Subcutaneous abdominal adipose tissue (tissue), 5 donors: Measurements from ENCODE around the gene SSBP3.

Experiments
- H3K27ac ChIP-seq: one replicate; pipeline ENCODE4 v1.7.0; 2013; ENCODE audit warnings: low read depth, mild to moderate bottlenecking, inconsistent platforms, low read length, moderate library complexity
- H3K27me3 ChIP-seq, 5 donors: one replicate each; pipeline ENCODE4 v1.7.0; 2013; ENCODE audit warnings: low read length in 5 of 5, inconsistent platforms in 1 of 5; ENCODE audit not compliant: control insufficient read depth in 5 of 5, insufficient read depth in 4 of 5
- H3K36me3 ChIP-seq, 5 donors: one replicate each; pipeline ENCODE4 v1.7.0; 2013; ENCODE audit warnings: low read length in 5 of 5; ENCODE audit not compliant: control insufficient read depth in 5 of 5, insufficient read depth in 5 of 5
- H3K4me1 ChIP-seq, 5 donors: one replicate each; pipeline ENCODE4 v1.7.0; 2013; ENCODE audit warnings: low read length in 5 of 5, mild to moderate bottlenecking in 3 of 5, moderate library complexity in 1 of 5; ENCODE audit not compliant: control insufficient read depth in 5 of 5, insufficient read depth in 5 of 5
- H3K4me3 ChIP-seq, 5 donors: one replicate each; pipeline ENCODE4 v1.7.0; 2013; ENCODE audit warnings: low read length in 5 of 5, low read depth in 1 of 5
- H3K9ac ChIP-seq, 5 donors: one replicate each; pipeline ENCODE4 v1.7.0; 2013; ENCODE audit warnings: low read length in 5 of 5, mild to moderate bottlenecking in 4 of 5, moderate library complexity in 3 of 5
- H3K9me3 ChIP-seq, 5 donors: one replicate each; pipeline ENCODE4 v1.7.0; 2013; ENCODE audit warnings: low read length in 5 of 5; ENCODE audit not compliant: control insufficient read depth in 5 of 5
- donor health status: healthy.
- donor health status: healthy.
- donor health status: healthy.
- donor health status: healthy.
- donor health status: healthy.

The SSBP3 gene

DNA sequence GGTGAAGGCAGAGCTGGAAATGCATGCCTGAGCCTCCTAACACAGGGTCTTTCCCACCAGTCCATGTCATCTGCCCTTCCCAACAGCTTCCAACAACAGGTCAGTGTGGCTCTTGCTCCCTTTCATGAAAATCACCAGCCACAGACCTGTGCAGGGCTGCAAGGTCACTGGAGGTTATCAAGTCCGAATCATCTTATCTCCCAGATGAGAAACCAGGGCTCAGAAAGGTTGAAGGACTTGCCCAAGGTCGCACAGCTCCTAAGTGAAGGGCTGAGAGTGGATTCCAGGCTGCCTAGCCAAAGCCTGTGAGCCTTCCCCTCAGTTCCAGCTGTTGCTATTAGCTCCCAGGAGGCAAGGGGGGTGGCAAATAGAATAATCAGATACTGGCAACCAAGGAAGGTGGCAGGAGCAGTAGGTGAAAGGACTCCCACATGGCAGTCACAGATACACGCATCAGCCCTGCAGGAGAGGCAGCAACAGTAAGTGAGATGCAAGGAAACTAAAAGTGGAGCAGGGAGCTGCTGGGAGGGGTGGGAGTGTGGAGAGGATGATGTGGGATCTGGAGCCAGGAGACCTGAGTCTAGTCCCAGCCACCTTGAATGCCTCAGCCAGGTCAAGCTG is 74.2 kb downstream of the SSBP3 start:
- Histone ChIP-seq H3K36me3 (peaks cover 0 to 6% (median 0%) of the 10 kb centered on the region in 5 donors), H3K4me3 (no peak overlapping the region), H3K4me1 (peaks cover 31 to 96% (median 87%) of the 10 kb centered on the region in 5 donors), H3K9me3 (no peaks in the 10 kb centered on the region), H3K9ac (no peak overlapping the region), H3K27ac (peak overlapping the region; percentile 23), H3K27me3 (no peaks in the 10 kb centered on the region)

DNA sequence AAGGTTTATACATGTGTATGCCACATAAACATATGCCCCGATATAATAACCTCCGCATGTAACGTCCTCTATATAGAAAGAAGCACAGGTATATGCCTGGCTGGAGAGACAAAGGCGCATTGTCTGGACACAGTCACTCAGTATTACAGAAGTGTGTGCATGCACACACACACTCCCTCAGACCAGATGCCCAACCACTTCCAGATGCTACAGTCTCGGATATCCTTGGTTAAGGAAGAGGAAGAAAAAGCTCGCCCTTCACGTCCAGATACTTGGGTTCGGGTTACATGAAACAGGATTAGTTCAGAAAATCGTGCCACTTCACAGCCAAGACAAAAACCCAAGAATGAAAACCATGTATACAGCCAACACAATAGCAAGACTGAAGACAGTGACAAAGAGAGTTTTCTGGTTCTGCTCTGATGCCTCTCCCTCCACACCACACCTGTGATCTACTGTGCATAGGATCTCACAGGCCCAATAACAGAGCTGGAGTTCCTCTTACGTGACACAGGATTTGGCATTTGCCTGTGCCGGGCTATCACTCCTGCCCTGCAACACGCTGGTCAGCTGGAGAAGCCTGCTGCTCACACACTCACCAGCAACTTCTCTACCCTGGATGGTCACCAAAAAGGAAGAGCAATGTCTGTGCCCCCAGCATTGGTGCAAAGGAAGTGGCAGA is 75.0 kb downstream of the SSBP3 start:
- no peaks in the 10 kb centered on the region for H3K9me3 ChIP-seq
- H3K9ac ChIP-seq: peak overlapping the region in 1 of 5 donors; percentile 23
- no peaks in the 10 kb centered on the region for H3K27me3 ChIP-seq
- no peak overlapping the region for H3K4me3 ChIP-seq
- peak overlapping the region; percentile 23 for H3K27ac ChIP-seq
- peaks cover 31 to 96% (median 90%) of the 10 kb centered on the region in 5 donors for H3K4me1 ChIP-seq
- H3K36me3 ChIP-seq: peaks cover 0 to 6% (median 0%) of the 10 kb centered on the region in 5 donors

DNA sequence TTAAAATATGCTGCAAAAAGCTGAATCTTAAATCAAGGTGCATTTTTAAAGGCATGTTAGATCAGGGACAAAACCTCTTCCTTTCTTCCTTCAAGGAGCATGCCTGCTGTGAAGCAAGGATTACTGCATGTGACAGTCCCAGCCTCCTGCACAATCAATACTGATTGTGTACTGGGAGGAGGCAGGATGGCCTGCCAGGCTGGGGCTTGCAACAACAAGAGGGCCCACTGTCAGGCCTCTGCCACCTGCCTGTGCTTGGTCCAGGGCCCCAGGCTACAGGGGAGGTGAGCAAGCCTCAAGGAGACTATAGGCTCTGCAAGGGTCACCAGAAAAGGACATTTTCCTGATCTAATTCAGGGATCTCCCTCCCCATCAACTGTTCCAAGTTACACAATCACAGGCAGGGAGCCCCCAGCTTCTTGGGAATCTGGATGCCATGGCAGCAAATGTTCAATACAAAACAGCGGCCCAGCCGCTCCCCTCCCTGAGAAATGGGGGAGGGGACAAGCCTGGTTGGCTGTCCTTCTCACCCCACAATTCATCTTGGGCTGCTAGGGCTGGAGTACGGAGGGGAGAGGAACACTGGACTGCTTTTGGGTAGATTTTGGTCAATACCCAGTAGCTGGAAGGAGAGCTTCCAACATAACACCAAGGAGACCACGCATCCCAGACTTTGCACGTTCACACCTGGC is 76.7 kb downstream of the SSBP3 start:
- Histone ChIP-seq H3K9me3 (no peaks in the 10 kb centered on the region), H3K4me1 (peaks cover 25 to 90% (median 85%) of the 10 kb centered on the region in 5 donors), H3K9ac (no peak overlapping the region), H3K4me3 (no peak overlapping the region), H3K27me3 (no peaks in the 10 kb centered on the region), H3K36me3 (peaks cover 0 to 6% (median 0%) of the 10 kb centered on the region in 5 donors), H3K27ac (no peak overlapping the region)

DNA sequence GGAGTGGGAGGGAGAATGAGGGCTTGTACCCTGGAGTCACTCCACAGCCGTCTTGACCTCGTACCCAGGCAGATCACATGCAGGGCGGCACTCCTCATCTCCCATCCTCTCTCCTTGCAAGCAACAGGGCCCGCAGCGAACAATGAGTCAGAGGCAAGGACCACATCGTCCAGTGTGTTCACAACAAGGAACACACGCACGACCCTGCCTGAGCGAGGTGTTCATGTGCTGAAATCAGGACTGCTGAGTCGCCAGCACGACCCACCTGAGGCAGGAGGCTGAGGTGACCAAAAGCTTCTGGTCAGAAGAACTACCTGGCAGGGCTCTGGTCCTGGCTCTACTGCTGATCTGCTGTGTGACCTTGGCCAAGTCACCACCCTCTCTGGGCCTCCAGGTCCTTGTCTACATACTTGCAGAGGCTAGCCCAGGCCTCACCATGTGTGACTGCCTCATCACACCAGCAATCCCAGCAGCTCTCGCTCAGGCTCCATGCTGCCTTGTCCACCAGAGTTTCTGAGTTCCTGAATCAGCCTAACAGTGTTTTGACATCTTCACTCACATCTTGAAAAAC is 78.0 kb downstream of the SSBP3 start:
- H3K4me1 ChIP-seq: peaks cover 27 to 93% (median 88%) of the 10 kb centered on the region in 5 donors
- peaks cover 0 to 6% (median 0%) of the 10 kb centered on the region in 5 donors for H3K36me3 ChIP-seq
- H3K4me3 ChIP-seq: no peak overlapping the region
- no peak overlapping the region for H3K9ac ChIP-seq
- H3K27me3 ChIP-seq: no peaks in the 10 kb centered on the region
- no peaks in the 10 kb centered on the region for H3K9me3 ChIP-seq
- no peak overlapping the region for H3K27ac ChIP-seq

DNA sequence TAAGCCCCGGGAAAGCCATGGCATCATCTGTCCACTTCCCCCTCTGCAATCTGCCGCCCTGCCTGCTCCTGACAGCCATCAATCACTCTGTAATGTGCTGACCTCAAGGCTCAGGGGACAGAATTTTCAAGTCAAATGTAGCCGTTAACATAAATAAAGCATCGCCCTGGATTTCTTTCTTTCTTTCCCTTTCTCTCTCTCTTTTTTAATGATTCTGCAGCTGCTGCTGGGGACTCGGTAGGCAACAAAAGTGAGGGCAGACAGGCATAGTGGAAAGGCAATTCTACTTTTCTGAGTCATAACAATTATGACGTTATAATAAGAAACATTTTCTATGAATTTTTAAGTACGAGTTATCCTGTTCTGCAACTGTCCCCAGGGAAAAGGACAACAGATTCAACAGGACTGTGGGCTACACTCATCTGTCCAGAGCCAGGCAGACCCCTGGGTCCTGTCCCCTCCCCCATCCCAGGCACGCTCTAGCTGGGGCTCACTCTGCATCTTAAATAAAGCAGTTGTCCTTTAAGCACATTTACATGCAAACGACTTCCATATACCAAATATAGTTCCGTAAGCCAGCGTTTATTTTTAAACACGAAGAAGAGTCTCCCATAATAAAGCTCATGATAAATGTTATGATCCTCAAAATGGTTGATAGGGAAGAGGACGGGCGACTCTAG is 78.7 kb downstream of the SSBP3 start:
- Histone ChIP-seq H3K36me3 (peaks cover 0 to 6% (median 0%) of the 10 kb centered on the region in 5 donors), H3K4me3 (no peak overlapping the region), H3K27me3 (no peaks in the 10 kb centered on the region), H3K4me1 (peaks cover 22 to 87% (median 82%) of the 10 kb centered on the region in 5 donors), H3K27ac (peak overlapping the region; percentile 50), H3K9ac (peak overlapping the region in 1 of 5 donors; percentile 43), H3K9me3 (no peaks in the 10 kb centered on the region)

DNA sequence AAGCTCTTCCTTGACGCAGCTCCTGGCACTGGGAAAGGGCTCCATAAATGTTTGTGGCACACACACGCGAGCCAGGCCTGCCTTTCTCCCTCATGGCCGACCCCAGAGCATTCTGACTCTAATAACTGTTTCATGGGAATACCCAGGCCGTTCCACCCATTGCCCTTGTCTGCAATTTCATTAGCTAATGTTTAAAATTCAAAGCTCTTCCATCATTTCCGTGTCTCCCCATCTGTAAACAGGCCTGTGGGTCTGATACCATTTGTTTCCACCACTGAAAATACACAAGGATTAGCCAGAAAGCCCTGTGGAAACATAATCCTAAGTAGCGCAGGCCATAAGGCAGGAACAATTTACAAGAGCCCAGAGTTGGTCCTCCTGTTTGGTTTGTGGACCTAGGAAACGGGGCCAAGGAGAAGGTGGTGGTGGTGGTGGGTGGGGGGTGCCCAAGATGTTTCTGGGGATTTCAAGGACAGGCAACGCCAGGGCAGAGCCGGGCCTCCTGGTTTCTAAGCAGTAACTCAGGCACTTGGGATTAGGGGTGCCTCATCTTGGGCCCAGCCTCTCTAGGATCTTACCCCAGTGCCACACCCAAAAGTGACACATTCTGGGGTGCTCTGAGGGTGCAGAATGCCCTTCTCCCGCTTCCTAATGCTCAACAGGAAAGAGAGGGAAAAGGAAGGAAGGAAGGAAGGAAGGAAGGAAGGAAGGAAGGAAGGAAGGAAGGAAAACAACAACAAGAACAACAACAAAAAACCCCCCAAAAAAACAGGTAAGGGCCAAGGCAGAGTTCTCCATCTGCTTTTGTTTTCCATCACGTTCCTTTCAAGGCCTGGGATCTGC is 79.4 kb downstream of the SSBP3 start:
- H3K27me3 ChIP-seq: no peaks in the 10 kb centered on the region
- H3K4me3 ChIP-seq: no peak overlapping the region
- H3K36me3 ChIP-seq: peaks cover 0 to 6% (median 0%) of the 10 kb centered on the region in 5 donors
- H3K9me3 ChIP-seq: no peaks in the 10 kb centered on the region
- H3K27ac ChIP-seq: peak overlapping the region; percentile 50
- H3K4me1 ChIP-seq: peaks cover 15 to 79% (median 74%) of the 10 kb centered on the region in 5 donors
- H3K9ac ChIP-seq: peak overlapping the region in 1 of 5 donors; percentile 43

DNA sequence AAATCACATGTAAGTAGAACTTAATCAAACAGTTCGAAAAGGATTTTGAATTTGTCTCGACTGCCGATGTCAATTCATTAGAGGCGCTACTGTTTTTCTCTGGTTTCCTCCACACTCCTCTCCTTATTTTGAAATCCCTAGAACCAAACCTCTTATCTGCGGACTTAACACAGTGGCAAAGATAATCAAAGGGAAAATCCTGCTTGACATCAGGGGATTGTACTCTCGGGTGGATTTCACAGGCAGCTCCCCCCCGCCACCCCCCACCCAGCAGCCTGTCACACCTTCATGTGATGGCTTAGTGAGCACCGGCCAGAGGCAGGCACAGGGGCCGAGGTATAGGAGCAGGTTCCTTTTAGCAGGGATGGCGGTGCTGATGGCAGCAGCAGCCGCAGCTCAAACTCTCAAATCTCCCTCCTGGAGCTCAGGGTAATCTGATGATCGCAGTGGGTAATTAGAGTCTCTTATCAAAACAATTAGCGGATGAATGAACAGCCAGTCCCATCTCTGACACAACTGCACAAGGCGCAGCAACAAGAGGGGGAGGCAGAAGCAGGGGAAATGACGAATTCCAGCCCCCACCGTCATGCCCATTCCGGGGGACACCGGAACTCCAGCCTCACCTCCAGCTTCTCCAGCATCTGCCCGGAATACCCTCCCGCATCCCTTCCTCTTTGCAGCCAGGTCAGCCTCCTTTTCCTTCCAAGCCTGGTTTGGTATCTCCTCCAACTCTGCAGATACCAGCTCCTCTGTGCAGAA is 80.3 kb downstream of the SSBP3 start:
- no peak overlapping the region for H3K9ac ChIP-seq
- peaks cover 9 to 70% (median 65%) of the 10 kb centered on the region in 5 donors for H3K4me1 ChIP-seq
- H3K27ac ChIP-seq: peak overlapping the region; percentile 50

DNA sequence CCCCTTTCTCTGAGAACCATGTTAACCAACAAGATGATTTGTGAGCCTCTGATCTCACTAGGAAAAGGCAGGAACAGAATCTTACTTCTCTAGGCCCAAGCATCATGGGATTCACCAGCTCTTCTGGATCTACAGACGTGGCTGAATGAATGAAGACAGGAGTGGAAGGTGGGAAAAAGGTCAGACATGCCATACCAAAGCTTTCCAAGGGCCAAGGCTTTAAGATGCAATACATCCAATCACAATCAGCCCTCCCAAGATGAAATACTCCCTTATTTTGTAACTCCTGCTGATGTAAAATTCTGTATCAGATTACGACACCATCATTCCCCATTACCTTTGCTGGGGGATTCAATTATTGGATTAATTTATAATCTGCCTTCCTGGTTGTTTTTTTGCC is 80.9 kb downstream of the SSBP3 start:
- H3K27ac ChIP-seq: peak overlapping the region; percentile 16
- no peaks in the 10 kb centered on the region for H3K9me3 ChIP-seq
- no peaks in the 10 kb centered on the region for H3K27me3 ChIP-seq
- H3K4me3 ChIP-seq: no peak overlapping the region
- H3K4me1 ChIP-seq: peaks cover 9 to 64% (median 59%) of the 10 kb centered on the region in 5 donors
- H3K9ac ChIP-seq: no peak overlapping the region
- peaks cover 0 to 6% (median 0%) of the 10 kb centered on the region in 5 donors for H3K36me3 ChIP-seq

More for the DNA sequence above, 80.3 kb downstream of the SSBP3 start:
- Histone ChIP-seq H3K4me3 (no peak overlapping the region), H3K27me3 (no peaks in the 10 kb centered on the region), H3K9me3 (no peaks in the 10 kb centered on the region), H3K36me3 (peaks cover 0 to 6% (median 0%) of the 10 kb centered on the region in 5 donors)
